Thyroid gland (tissue), 4 donors: ENCODE measurements around the gene DROSHA. TPM values are rescaled to one million over a fixed set of nuclear protein-coding genes. Genes with fewer than 3 reads are reported as not detected.

ENCODE experiments used
- DNase-seq, 2 donors: peaks; one replicate each; pipeline ENCODE4 v3.0.0-alpha.2; 2019
- H3K27ac ChIP-seq, 3 donors: fragments of 200-600 bp; sonication (generic); 1 replicate in 2 of 3; 2 replicates in 1 of 3; pipeline ENCODE4 v1.5.1; 2016 to 2019; ENCODE audit warnings: mild to moderate bottlenecking in 1 of 3, moderate library complexity in 1 of 3
- H3K27me3 ChIP-seq: fragments of 200-600 bp; sonication (generic); one replicate; pipeline ENCODE4 v1.5.1; 2019
- H3K36me3 ChIP-seq, 2 donors: fragments of 200-600 bp; sonication (generic); one replicate each; pipeline ENCODE4 v1.5.1; 2016 to 2019
- H3K4me1 ChIP-seq, 2 donors: fragments of 200-600 bp; sonication (generic); one replicate each; pipeline ENCODE4 v1.5.1; 2017 to 2019
- H3K4me3 ChIP-seq, 3 donors: fragments of 200-600 bp; sonication (generic); replicated peaks in 1 of 3; 1 replicate in 2 of 3; 2 replicates in 1 of 3; pipeline ENCODE4 v1.5.1; 2016; ENCODE audit warnings: mild to moderate bottlenecking in 1 of 3
- H3K9me3 ChIP-seq: fragments of 200-600 bp; sonication (generic); one replicate; pipeline ENCODE4 v1.5.1; 2017
- CTCF ChIP-seq, 6 experiments: fragments of 200-600 bp in 3 of 6; fragments of 450-650 bp in 3 of 6; sonication (generic) in 3 of 6; IDR thresholded peaks; one replicate each; pipeline ENCODE4 v1.5.1; 2016 to 2019; ENCODE audit warnings: antibody characterized with exemption in 6 of 6, mild to moderate bottlenecking in 2 of 6, inconsistent platforms in 1 of 6, moderate library complexity in 1 of 6
- POLR2A ChIP-seq, 2 donors: fragments of 450-650 bp; IDR thresholded peaks; one replicate each; pipeline ENCODE4 v1.6.1; 2017; ENCODE audit warnings: antibody characterized with exemption in 2 of 2, mild to moderate bottlenecking in 2 of 2, moderate library complexity in 1 of 2
- WGBS, 2 donors: methylation state at CpG; one replicate each; pipeline ENCODE4 v1.1.5; 2017; 5-methylcytosine and 5-hydroxymethylcytosine counted together
- intact Hi-C: fragments of 100-400 bp; cut with DNase I; formaldehyde crosslinking; loops from one replicate; pipeline ENCODE4 v1.15.1; 2023
- total RNA-seq, 4 donors: library from RNA; depleted of rRNA; stranded (reverse); fragments of >200 nt; gene quantifications; one replicate each; pipeline ENCODE4 v1.2.3, GENCODE V29; 2016

The DROSHA gene
- total RNA-seq, 4 donors from 2014 or later, result 45.6 to 52.3 (median 46.2) TPM

GRCh38 chr5:31412324-31412723 lies 119.6 kb downstream of the DROSHA start:
- Histone ChIP-seq H3K9me3 (no peaks in the 10 kb centered on the region), H3K27me3 (no peaks in the 10 kb centered on the region), H3K27ac (no peak overlapping the region), H3K4me3 (no peak overlapping the region), H3K4me1 (no peaks in the 10 kb centered on the region), H3K36me3 (peaks cover 7 to 8% of the 10 kb centered on the region in 2 donors)
- WGBS, 2 donors, result 57 to 84% methylated on average over 1 of the region's 1 CpG
- TF ChIP-seq CTCF (IDR thresholded peaks at IDR 0.05) (no peak), POLR2A (IDR thresholded peaks at IDR 0.05) (no peak)
- intact Hi-C loops, result no loop called here
- DNase-seq, result no peak

- no peak for DNase-seq
- Histone ChIP-seq H3K4me3 (no peak overlapping the region), H3K27me3 (no peaks in the 10 kb centered on the region), H3K9me3 (no peaks in the 10 kb centered on the region), H3K36me3 (peaks cover 3 to 8% of the 10 kb centered on the region in 2 donors), H3K4me1 (no peaks in the 10 kb centered on the region), H3K27ac (no peak overlapping the region)
- WGBS, 2 donors, result 95 to 97% methylated on average over 5 of the region's 5 CpGs
- TF ChIP-seq POLR2A (IDR thresholded peaks at IDR 0.05) (no peak), CTCF (IDR thresholded peaks at IDR 0.05) (no peak)
- intact Hi-C loops, result no loop called here
These were observed 121.8 kb downstream of the DROSHA start for GRCh38 chr5:31410089-31410488.

DNA sequence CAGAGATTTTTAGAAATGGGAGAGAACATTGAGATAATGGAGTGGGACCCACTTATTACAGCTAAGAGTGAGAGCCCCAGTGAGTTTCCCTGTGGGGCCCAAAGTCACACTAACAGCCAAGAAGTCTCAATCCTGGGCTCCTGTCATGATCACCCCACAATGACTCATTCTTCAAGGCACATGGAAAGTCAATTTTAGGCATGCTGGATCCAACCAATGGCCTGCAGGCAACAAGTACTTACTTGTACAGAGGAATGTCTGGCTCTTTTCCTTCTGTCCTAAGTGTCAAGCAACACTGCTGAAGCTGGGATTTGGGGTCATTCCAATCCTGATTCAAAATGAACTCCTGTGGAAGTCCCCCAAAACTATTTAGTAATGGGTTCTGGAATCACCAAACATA lies 123.1 kb downstream of the DROSHA start:
- Histone ChIP-seq H3K4me3 (no peak overlapping the region), H3K27ac (no peak overlapping the region), H3K27me3 (no peaks in the 10 kb centered on the region), H3K36me3 (peaks cover 8% of the 10 kb centered on the region in 2 donors), H3K9me3 (no peaks in the 10 kb centered on the region), H3K4me1 (no peaks in the 10 kb centered on the region)
- intact Hi-C loops, result no loop called here
- TF ChIP-seq POLR2A (IDR thresholded peaks at IDR 0.05) (no peak), CTCF (IDR thresholded peaks at IDR 0.05) (no peak)
- DNase-seq, result no peak

GRCh38 chr5:31407921-31408693 lies 123.8 kb downstream of the DROSHA start:
- Histone ChIP-seq H3K9me3 (no peaks in the 10 kb centered on the region), H3K27me3 (no peaks in the 10 kb centered on the region), H3K27ac (no peak overlapping the region), H3K36me3 (peaks cover 8 to 11% of the 10 kb centered on the region in 2 donors), H3K4me3 (no peak overlapping the region), H3K4me1 (no peaks in the 10 kb centered on the region)
- WGBS, 2 donors, result 85 to 87% methylated on average over 4 of the region's 4 CpGs
- no peak for DNase-seq
- intact Hi-C loops, result no loop called here
- TF ChIP-seq CTCF (IDR thresholded peaks at IDR 0.05), result no peak

DNA sequence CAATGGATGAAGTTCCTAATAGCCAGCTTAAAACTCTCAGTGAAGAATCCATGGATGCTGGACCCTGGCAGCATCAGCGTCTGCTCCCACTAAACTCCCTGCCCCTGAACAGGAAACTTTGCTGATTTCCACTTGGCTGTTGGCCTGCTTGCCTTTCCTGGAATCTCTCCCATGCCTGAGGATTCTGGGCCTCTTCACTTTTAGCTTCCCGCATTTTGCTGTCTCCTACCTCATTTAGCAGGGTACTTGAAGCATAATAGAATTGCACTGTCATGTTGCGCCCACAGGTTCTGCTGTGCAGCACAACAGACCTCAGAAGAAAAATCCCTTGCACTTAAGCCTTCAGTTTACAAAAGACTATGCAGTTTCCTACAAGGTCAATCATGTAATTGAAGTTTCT lies 127.6 kb downstream of the DROSHA start:
- DNase-seq, result no peak
- WGBS, 2 donors, result 82 to 86% methylated on average over 3 of the region's 3 CpGs

More for the DNA sequence above, 127.6 kb downstream of the DROSHA start:
- intact Hi-C loops, result no loop called here
- Histone ChIP-seq H3K36me3 (peaks cover 6 to 13% of the 10 kb centered on the region in 2 donors), H3K27me3 (no peaks in the 10 kb centered on the region), H3K4me3 (no peak overlapping the region), H3K9me3 (no peaks in the 10 kb centered on the region), H3K4me1 (no peaks in the 10 kb centered on the region), H3K27ac (no peak overlapping the region)
- no peak for TF ChIP-seq CTCF (IDR thresholded peaks at IDR 0.05)
- TF ChIP-seq POLR2A (IDR thresholded peaks at IDR 0.05), result no peak
